GM21515 (cell line): ENCODE data around the gene MMP11.

Experiments
- ATAC-seq: cut with Tn5 transposase; IDR thresholded peaks from one replicate; pipeline ENCODE4 v1.9.1; 2021; ENCODE audit not compliant: unreplicated experiment

MMP11 gene

DNA sequence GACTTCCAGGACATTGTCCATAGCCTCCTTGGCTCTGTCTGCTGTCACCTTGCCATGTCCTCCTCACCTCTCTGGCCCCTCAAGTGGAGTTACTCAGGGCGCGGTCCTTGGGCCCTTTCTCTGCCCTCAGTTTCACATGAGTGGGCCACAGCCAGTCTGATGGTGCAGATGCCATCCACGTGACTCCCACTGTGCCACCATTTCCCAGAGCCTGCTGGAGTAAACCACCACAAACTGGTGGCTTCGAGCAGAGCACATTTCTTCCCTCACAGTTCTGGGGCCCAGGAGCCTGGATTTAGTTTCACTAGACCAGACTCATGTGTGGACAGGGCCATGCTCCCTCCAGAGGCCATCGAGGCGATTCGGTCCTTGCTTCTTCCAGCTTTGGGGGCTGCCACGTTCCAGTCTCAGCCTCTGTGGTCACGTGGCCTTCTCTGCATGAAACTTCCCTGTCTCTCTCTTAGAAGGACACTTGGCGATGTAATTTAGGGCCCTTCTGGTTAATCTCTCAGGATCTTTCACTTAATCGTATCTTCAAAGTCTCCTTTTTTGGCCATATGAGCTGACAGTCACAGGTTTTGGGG is 28.7 kb downstream of the MMP11 start:
- no peak for ATAC-seq

DNA sequence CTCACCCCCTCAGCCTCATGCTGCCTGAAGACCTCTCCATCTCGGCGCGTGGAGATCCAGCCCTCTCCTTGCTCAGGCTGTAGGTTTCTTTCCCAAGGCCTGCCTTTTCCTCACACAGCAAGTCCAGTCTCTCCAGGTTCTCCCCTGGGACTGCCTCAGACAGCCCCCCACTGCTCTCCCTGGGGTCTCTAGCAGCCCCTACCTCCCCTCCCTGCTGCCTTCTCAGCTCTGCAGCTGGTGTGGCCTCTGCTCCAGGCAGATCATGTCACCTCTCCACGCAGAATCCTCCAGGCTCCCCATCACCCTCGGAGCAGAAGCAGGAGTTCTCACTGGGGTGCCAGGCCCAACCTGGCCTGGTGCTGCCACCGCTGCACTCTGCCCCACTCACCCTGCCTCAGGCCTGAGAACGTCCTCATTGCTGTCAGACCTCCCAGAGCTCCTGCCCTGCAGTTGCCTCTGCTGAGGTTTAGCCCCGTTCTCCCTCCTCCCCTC is 29.3 kb downstream of the MMP11 start:
- no peak for ATAC-seq

DNA sequence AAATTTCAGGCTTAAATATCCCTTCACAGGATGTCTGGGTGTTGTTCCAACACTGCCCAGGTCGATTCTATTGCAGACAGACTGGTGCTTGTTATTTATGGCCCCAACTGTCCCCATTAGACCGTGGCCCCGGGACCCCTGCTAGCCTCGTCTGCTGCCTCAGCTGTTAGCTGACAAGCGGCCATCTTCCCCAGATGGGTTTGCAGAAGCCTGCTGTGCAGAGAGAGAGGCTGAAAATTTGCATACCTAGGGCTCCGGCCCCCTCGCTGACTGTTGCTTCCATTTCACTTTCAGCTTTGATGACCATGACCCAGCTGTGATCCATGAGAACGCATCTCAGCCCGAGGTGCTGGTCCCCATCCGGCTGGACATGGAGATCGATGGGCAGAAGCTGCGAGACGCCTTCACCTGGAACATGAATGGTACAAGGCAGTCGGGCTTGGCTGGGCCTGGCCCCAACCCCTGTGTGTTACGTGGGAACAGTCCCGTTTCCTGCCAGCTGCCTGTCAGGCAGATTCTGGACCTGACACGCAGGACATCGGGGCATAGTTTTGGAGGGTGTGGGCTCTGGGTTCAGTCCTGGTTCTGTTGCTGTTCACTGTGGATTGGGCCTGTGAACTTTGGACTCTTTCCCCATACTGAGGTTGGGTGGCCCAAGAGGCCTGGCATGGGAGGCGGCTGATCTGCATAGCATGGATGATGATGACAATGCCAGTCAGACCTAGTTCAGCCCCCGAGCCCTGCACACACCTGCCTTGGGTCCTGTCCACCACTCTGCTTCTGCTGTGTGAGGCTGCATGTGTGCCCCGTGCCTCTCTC is 30.6 kb downstream of the MMP11 start:
- no peak for ATAC-seq

DNA sequence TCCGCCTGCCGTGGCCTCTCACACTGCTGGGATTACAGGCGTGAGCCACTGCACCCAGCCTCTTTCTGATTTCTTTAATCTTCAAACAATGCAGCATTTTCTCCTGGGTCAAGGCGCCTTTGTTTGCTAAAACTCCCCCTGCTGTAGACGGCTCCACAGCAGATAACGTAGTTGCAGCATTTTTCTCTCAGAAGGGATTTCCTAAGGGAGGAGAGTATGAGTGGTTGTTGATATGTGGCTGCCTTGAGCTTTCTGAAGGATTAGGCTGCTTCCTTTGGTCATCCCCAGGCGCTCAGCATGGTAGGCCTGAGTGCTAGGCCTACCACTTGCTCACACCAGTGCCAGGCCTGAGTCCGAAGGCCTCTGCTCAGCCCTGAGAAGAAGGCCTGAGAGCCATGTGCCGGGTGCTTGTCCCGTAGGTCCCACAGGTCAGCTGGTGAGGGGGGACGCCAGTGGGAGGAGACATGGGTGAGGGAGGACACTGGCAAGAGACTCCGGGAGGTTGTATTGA is 32.2 kb downstream of the MMP11 start:
- no peak for ATAC-seq

DNA sequence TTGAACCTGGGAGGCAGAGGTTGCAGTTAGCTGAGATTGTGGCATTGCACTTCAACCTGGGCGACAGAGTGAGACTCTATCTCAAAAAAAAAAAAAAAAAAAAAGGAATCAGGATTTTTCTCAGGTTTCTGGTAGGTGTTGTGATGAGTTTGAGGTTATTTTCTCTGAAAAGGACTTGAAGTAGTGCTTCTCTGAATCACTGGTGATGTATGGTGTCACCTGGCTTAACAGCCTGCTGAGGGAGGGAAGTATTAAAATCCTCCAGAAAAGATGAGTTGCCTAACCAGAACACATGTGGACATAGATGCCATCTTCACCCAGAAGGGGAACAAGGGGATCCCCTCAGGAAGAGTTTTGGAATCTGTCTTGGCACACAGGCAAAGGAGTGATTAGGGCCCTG is 34.2 kb downstream of the MMP11 start:
- no peak for ATAC-seq

DNA sequence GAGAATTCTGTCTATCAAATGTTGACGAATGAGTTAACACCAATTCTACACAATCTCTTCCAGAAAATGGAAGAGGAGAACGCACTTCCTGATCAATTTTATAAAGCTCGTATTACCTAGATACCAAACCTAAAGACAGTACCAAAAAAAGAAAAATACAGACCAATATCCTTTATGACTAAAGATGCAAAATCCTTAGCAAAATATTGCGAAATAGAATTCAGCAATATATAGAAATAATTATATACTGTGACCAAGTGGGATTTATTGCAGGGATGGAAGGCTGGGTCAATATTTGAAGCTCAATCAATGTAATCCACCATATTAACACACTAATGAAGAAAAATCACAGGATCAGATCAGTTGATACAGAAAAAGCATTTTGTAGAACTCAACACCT is 39.7 kb downstream of the MMP11 start:
- no peak for ATAC-seq

DNA sequence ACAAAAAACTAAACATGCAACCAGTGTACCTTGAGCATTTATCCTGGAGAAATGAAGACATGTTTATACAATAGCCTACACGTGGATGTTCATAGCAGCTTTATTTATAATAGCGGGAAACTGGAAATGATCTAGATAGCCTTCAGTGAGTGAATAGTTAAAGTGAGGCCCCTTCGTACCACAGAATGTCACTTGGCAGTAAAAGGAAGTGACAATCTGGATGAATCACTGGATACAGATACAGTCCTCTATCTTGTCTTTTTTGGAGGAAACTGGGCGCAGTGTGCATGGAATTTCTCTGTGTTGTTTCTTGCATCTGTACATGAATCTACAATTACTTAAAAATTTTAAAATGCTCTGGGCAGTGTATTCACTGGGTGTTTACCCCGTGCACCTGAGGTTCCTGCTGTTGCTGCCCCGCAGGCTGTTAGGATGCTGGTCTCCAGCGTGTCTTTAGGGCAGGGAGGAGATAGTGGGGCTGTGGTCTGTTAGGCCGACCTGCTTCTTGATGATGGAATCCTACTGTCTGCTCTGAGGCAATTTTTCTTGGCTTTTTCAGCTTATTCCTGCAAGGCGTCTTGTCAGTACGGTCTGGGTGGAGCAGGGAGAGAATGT is 43.0 kb downstream of the MMP11 start:
- no peak for ATAC-seq

DNA sequence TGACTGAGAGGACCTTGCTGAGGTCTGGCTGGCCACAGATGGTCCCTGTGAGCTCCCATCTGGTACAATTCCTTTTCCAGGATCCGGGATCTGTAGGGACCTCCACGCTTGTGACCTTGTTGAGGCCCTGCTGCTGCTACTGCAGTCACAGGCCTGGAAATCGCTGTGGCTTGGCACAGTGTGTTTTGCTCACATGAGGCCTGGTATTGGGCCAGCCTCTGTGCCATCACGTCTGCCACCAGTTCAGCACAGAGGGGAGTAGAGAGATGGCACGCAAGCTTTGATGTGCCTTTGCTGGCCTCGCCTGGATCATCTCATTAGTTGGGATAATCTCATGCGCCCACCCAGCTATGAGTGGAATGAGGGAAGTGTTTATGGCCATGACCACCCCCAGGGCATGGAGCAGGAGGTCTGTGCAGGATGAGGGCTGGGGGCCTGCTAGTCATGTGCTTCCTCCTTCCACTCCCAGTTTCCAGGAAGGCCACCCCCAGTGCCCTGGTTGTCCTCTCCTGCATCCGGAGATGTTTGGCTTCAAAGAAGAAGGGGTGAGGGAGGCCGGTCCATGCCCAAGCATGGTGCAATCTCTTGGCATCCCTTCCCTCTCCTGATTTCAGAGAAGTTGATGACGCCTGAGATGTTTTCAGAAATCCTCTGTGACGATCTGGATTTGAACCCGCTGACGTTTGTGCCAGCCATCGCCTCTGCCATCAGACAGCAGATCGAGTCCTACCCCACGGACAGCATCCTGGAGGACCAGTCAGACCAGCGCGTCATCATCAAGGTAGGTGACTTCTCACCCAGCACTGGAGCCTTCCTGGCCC is 43.7 kb downstream of the MMP11 start:
- no peak for ATAC-seq

DNA sequence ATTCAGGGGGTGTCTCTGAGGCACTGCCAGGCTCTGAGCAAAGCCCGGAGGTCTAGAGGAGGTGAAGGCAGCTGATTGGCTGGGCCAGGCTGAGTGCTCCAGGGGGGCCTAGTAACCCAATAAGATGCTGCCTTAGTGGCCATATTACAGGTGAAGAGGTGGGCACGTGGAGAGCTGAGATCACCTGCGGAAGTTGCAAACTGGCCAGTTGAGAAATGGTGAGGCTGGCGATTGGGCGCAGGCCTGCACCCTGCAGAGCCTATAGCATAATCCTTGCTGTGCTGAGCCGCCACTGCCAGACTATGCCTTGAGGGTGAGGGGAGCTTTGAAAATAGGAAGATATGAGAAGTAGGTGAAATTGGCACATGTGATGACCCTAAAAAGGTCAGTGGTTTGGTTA is 44.5 kb downstream of the MMP11 start:
- ATAC-seq, result no peak

DNA sequence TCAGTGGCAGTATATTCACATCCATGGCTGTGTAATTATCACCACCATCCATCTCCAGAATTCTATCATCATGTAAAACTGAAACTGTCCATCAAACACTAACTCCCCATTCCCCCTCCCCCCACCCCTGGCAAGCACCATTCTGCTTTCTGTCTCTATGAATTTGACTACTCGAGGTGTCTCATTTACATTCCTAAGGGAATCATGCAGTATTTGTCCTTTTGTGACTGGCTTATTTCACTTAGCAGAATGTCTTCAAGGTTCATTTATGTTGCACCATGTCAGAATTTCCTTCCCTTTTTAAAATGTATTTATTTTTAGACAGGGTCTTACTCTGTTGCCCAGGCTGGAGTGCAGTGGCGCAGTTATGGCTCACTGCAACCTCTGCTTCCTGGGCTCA is 45.9 kb downstream of the MMP11 start:
- no peak for ATAC-seq

DNA sequence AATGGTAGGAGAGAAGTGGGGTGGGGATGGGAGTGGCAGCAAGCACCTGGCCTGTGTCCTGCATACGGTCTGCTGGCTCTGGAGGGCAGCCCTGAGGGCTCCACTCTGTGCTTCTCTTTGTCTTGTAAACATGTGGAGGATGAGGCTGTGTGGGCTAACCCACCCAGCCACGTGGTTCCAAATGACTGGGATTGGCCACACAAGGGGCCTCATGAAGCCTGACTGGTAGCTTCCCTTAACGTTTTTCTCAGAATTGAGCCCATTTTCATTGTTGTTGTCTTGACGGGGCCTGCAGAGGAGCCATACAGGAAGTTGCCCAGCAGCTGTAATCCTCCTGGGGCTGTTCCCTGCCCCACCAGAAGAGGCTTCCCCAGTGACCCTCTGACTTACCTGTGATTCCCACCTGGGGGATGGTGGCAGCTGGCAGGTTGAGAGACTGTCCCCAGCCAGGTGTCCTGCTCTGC is 48.1 kb downstream of the MMP11 start:
- no peak for ATAC-seq

DNA sequence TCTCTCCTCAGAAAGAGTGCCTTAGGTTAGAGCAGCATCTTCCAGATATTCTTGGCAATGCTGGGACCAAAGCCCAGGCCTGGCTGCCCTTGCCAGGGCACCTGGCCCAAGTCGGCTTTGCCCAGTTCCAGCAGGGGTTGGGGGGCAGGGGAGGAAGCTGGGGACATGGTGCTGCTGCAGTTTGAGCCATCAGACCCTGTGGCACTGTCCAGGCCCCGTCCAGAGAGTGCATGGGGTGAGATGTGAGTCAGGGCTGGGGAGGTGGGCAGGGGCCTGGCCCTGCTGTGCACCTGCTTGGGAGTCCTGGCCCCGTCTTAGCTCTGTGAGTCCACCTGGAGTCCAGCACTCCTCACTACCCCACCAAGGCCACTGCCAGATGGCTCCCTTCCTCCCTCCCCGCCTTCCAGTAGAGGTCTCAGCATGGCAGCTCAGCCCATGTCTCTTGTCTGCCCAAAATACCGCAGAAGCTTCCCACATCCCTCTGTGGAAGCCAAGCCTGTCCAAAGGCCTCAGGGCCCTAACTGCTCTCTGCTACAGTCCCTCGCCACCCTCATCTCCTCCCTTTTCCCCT is 49.5 kb downstream of the MMP11 start:
- no peak for ATAC-seq

DNA sequence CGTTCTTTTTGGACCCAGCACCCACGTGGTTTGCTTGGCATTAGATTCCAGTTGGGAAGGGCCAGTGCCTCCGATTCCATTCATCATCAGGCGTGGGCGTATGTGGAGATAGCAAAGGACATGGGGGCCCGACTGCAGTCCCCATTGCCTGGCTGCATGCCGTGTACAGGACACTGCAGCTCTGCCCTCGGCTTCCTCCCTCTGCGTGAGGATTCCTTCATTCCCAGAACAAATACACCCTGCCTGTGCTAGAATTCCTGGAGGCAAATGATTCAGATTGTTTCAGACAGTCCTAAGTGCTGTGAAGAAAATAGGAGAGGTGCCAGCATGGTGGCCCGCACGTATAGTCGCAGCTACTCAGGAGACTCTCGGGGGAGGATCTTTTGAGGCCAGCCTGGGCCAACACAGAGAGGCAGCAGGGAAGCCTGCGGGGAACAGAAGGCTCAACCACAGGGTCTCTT is 50.7 kb downstream of the MMP11 start:
- ATAC-seq, result no peak

DNA sequence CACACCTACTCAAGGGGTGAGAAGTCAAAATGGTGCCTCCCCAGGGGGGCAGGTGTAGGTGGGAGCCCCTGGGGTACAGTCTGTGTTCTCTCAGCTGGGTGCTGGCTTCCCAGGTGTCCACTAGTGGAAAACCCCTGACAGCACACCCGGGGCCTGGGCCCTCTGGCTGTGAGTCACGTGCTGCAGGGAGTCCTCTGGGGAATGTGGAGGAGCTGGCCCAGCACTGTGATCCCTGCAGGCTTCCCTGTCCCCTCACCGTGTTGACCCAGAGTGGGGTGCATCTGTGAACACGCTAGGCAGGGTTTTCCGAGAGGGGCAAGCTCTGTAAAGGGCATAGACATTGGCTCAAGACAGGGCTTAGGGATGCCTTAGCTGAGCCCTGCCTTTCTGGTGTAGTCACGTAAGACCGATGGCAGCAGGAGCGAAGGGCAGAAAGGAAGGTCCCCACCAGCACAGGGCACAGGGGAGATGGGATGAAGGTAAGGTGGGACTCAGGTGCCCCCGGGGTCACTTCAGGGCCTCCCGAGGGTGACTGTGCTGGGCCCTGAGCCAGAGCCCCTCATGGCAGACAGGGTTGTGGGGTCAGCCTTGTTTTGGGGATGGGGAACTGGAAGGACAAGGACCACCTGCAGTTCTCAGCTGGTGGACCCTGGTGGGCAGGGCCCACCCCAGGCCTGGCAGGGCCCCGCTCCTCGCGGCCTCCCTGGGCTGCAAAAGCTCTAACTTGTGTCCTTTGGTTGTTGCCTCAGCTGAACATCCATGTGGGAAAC is 52.0 kb downstream of the MMP11 start:
- no peak for ATAC-seq

DNA sequence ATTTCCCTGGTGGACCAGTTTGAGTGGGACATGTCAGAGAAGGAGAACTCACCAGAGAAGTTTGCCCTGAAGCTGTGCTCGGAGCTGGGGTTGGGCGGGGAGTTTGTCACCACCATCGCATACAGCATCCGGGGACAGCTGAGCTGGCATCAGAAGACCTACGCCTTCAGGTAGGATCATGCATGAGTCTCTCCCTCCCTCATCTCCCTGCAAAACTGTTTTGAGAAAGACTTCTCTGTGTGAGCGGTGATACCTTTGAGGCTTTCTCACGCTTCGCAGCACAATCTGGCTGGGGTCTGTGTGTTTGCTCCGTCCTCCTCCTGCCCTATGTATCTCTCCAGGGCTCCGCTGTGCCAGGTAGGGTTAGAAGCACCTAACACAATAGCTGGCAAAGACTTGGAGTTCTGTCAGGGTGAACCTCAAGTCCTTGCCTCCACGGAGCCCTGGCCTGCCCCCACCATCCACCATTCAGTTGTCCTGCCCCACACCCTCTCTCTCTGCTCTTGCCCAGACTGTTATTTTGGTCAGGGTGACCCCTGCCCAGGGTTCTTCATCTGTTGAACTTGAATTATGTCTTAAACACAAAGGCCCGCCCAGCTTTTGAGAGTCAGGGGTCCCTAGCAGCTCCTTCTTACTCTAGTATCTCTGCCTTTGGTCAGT is 52.7 kb downstream of the MMP11 start:
- ATAC-seq, result no peak

DNA sequence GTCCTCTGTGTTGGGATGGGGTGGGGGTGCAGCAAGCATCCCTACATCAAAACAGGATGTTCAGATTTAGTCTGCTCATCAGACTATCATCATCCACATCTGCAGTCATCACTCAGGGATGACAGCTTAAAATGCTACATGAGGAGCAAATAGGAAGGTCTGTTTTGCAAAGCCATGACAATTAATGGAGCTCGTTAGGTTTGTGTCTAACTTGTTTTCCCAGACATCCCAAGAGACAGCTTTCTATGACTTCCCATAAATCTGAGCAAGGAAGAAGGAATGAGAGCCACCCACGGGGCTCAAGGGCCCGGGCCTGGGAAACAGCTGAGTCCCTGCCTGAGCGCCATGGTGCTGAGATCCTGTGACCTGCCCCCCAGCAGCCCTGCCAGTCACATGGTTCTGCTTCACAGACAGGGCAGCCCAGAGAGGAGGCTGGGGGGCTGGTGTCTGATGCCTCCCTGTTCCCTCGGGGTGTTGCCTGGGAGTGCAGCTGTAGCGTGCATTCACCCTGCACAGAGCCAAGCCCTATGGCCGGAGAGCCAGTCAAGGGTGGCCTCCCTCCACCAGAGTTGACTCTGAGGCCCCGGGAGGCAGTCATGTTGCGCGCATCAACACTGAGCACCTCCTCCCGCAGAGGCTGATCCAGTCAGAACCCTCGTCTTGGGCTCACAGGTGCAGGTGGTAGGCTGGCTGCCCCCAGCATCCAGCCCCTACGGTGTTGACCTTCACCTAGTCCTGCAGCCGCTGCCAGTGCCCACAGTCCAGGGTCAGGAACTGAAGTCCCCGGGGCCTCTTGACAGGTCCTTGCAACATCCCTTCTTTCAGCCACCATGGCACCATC is 54.1 kb downstream of the MMP11 start:
- ATAC-seq, result no peak

DNA sequence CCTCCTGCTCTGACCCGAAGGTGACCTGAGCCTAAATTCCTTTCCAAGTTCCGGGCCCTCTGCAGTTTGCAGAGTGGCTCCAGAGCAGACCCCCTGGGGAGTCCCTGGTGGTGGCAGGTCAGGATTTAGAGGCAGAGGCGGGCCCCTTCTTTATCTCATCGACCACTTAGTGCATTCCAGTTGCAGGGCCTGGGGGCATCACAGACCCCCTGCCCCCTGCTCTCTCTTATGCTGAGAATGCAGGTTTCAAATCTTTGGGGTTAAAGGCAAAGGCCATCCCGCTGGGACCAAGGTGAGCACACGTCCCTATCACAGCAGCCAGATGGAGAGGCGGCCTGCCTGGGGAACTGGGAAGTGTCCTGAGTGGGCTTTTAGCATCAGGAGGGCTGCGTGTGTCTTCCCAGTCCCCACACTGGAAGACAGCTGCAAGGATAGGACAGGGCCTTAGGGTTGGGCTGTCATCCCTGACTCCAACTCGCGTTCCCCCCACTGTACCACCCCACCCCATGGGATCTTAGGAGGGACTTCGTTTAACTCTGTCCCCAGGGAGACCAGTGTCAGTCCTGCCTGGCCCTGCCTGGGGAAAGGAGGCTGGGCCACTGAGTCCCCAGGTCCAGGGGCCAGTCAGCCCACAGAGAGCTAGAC is 54.8 kb downstream of the MMP11 start:
- no peak for ATAC-seq
